GM21723 (cell line): ENCODE measurements around the gene NOSIP.

Experiments
- ATAC-seq: cut with Tn5 transposase; IDR thresholded peaks from one replicate; pipeline ENCODE4 v1.9.1; 2021; ENCODE audit warnings: mild to moderate bottlenecking, moderate library complexity; ENCODE audit not compliant: unreplicated experiment

NOSIP gene

GRCh38 chr19:49573009-49573408 is 7.3 kb downstream of the NOSIP start:
- no peak for ATAC-seq

GRCh38 chr19:49570997-49571676 is 9.2 kb downstream of the NOSIP start:
- no peak for ATAC-seq

- ATAC-seq: no peak
Measured at GRCh38 chr19:49570138-49570856, 10.1 kb downstream of the NOSIP start.

GRCh38 chr19:49567861-49568441 is 12.4 kb downstream of the NOSIP start:
- ATAC-seq: no peak

GRCh38 chr19:49566302-49566701 is 14.1 kb downstream of the NOSIP start:
- no peak for ATAC-seq

GRCh38 chr19:49565261-49565660 is 15.1 kb downstream of the NOSIP start:
- ATAC-seq: no peak

- ATAC-seq: no peak
Measured at GRCh38 chr19:49564616-49565045, 15.7 kb downstream of the NOSIP start.

GRCh38 chr19:49560358-49560900 is 19.9 kb downstream of the NOSIP start:
- no peak for ATAC-seq

GRCh38 chr19:49559928-49560327 is 20.4 kb downstream of the NOSIP start:
- no peak for ATAC-seq

GRCh38 chr19:49559443-49559842 is 20.9 kb downstream of the NOSIP start:
- no peak for ATAC-seq

- no peak for ATAC-seq
Measured at GRCh38 chr19:49558591-49558990, 21.8 kb downstream of the NOSIP start.

- ATAC-seq: no peak
Measured at GRCh38 chr19:49557641-49558325, 22.6 kb downstream of the NOSIP start.

- ATAC-seq: no peak
Measured at GRCh38 chr19:49556412-49557398, 23.7 kb downstream of the NOSIP start.

GRCh38 chr19:49555600-49556411 is 24.6 kb downstream of the NOSIP start:
- no peak for ATAC-seq

- no peak for ATAC-seq
Measured at GRCh38 chr19:49554701-49555181, 25.6 kb downstream of the NOSIP start.

GRCh38 chr19:49553451-49554271 is 26.7 kb downstream of the NOSIP start:
- no peak for ATAC-seq

GRCh38 chr19:49552749-49553148 is 27.6 kb downstream of the NOSIP start:
- ATAC-seq: no peak

- ATAC-seq: no peak
Measured at GRCh38 chr19:49551531-49551930, 28.8 kb downstream of the NOSIP start.
